Ovary (tissue), 9 donors: Measurements from ENCODE around the gene UTP20. TPM values are rescaled to one million over a fixed set of nuclear protein-coding genes. Genes with fewer than 3 reads are reported as not detected.

Experiments
- DNase-seq, 5 donors: peaks; one replicate each; pipeline ENCODE4 v3.0.0-alpha.2; 2019 to 2020
- H3K27ac ChIP-seq, 2 donors: fragments of 200-600 bp; one replicate each; pipeline versions ENCODE4 v1.5.1 to v1.8.0; 2019 to 2022
- H3K27me3 ChIP-seq: fragments of 200-600 bp; one replicate; pipeline ENCODE4 v1.8.0; 2022
- H3K36me3 ChIP-seq: fragments of 200-600 bp; sonication (generic); one replicate; pipeline ENCODE4 v1.5.1; 2019
- H3K4me1 ChIP-seq: one replicate; pipeline ENCODE4 v1.8.1; 2013; ENCODE audit warnings: mild to moderate bottlenecking, moderate library complexity; ENCODE audit not compliant: insufficient read depth
- H3K4me3 ChIP-seq: fragments of 200-600 bp; sonication (generic); one replicate; pipeline ENCODE4 v1.5.1; 2017
- H3K9me3 ChIP-seq, 2 donors: fragments of 200-600 bp in 1 of 2; sonication (generic) in 1 of 2; one replicate each; pipeline versions ENCODE4 v1.5.1 to v1.8.1; 2013 to 2019; ENCODE audit warnings: mild to moderate bottlenecking in 1 of 2, moderate library complexity in 1 of 2
- CTCF ChIP-seq, 3 donors: fragments of 450-650 bp in 2 of 3; fragments of 200-600 bp in 1 of 3; IDR thresholded peaks; one replicate each; pipeline versions ENCODE4 v1.5.1 to v1.8.0; 2016 to 2022; ENCODE audit warnings: antibody characterized with exemption in 3 of 3, mild to moderate bottlenecking in 1 of 3
- EP300 ChIP-seq: sonication (generic); formaldehyde crosslinking; IDR thresholded peaks from one replicate; pipeline ENCODE4 v1.6.1; 2017; ENCODE audit warnings: antibody characterized with exemption
- POLR2A ChIP-seq: fragments of 450-650 bp; IDR thresholded peaks from one replicate; pipeline ENCODE4 v1.6.1; 2017; ENCODE audit warnings: antibody characterized with exemption, mild to moderate bottlenecking, moderate library complexity
- WGBS, 3 donors: extraction: QIAGEN DNeasy Blood & Tissue Kit in 1 of 3; methylation state at CpG; one replicate each; pipeline versions ENCODE4 v1.1.5 to v1.1.7; 2013 to 2017; 5-methylcytosine and 5-hydroxymethylcytosine counted together
- intact Hi-C, 4 donors: fragments of 100-400 bp; cut with DNase I; formaldehyde crosslinking; loops; one replicate each; pipeline versions ENCODE4 v1.11.0 to v1.15.1; 2022 to 2023
- polyA plus RNA-seq, 2 donors: library from polyadenylated mRNA; stranded (reverse); fragments of 200-250 nt in 1 of 2; fragments of 350-450 nt in 1 of 2; fragmentation: Illumina TruSeq in 1 of 2; extraction: RNeasy Lipid Tissue Mini Kit (QIAGEN cat#74804) in 1 of 2; gene quantifications; one replicate each; pipeline ENCODE4 v1.2.3, GENCODE V29; 2013 to 2014
- total RNA-seq, 7 donors: library from RNA; depleted of rRNA in 2 of 7; stranded (reverse); fragments of >200 nt in 2 of 7; fragmentation: NEBNext Ultra II Directional in 3 of 7; extraction: Animal tissue kit (Norgen Biotek cat#: 25700) in 3 of 7; gene quantifications; one replicate each; pipeline versions ENCODE4 v1.1.0 to v1.2.4, GENCODE V29; 2016 to 2023
- donor health status: DM: no; HTN: no; CAD: no; lungs with moderate emphysema.
- donor health status: DM: no; HTN: no; CAD: no.
- donor health status: Bipolar disorder and iron deficiency.
- donor health status: DM: yes; HTN: yes; CAD: no.
- donor health status: DM: no; HTN: no; CAD: no.
- donor health status: DM: yes; HTN: yes; CAD: no.

The UTP20 gene
- total and polyA plus RNA-seq, 9 donors, result 3.4 to 27.7 (median 14.9) TPM

GRCh38 chr12:101287357-101287756 lies 7.5 kb downstream of the UTP20 start:
- no peak for DNase-seq
- intact Hi-C loops, result no loop called here
- H3K27me3 ChIP-seq, result no peaks in the 10 kb centered on the region
- H3K4me1 ChIP-seq, result no peaks in the 10 kb centered on the region
- WGBS, 3 donors, result 81 to 88% (median 85%) methylated on average over 3 of the region's 3 CpGs
- no peak overlapping the region for H3K4me3 ChIP-seq
- no peak overlapping the region for H3K27ac ChIP-seq
- no peaks in the 10 kb centered on the region for H3K36me3 ChIP-seq
- no peak for TF ChIP-seq POLR2A
- TF ChIP-seq CTCF (IDR thresholded peaks at IDR 0.05), result no peak
- no peak for TF ChIP-seq EP300
- no peaks in the 10 kb centered on the region for H3K9me3 ChIP-seq

- TF ChIP-seq CTCF (IDR thresholded peaks at IDR 0.05) (no peak), EP300 (no peak), POLR2A (no peak)
- DNase-seq, result no peak
- intact Hi-C loops, result no loop called here
- H3K4me1 ChIP-seq, result no peaks in the 10 kb centered on the region
- 91 to 94% (median 94%) methylated on average over 4 of the region's 4 CpGs for WGBS, 3 donors
- H3K4me3 ChIP-seq, result no peak overlapping the region
- H3K27ac ChIP-seq, result no peak overlapping the region
- H3K9me3 ChIP-seq, result no peaks in the 10 kb centered on the region
- no peaks in the 10 kb centered on the region for H3K27me3 ChIP-seq
- no peaks in the 10 kb centered on the region for H3K36me3 ChIP-seq
Measured at GRCh38 chr12:101297661-101298060, 17.8 kb downstream of the UTP20 start.

DNA sequence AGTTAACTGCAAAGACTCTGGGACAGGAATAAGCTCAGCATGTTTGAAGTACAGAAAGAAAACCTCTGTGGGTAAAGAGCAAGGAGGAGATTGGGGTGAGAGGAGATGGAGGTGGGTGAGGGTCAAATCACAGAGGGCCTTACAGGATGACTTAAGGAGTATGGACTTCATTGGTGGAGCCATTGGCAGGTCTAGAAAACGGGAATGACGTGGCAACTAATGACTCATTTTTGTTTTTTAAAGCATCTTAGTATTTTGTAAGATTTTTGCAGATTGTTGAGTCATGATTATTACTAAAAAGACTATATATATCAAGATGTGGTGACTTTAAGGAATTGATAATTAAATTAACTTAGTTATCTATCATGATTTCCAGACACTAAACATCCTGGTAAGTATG lies 18.5 kb downstream of the UTP20 start:
- Histone ChIP-seq H3K36me3 (no peaks in the 10 kb centered on the region), H3K27ac (no peak overlapping the region), H3K27me3 (no peaks in the 10 kb centered on the region), H3K4me3 (no peak overlapping the region), H3K9me3 (no peaks in the 10 kb centered on the region), H3K4me1 (no peaks in the 10 kb centered on the region)
- TF ChIP-seq CTCF (IDR thresholded peaks at IDR 0.05) (no peak), EP300 (no peak), POLR2A (no peak)
- intact Hi-C loops, result no loop called here
- 75 to 84% (median 77%) methylated on average over 2 of the region's 2 CpGs for WGBS, 3 donors
- DNase-seq, result no peak

GRCh38 chr12:101299346-101299745 lies 19.4 kb downstream of the UTP20 start:
- no peaks in the 10 kb centered on the region for H3K4me1 ChIP-seq
- no peak overlapping the region for H3K27ac ChIP-seq
- DNase-seq, result no peak
- TF ChIP-seq CTCF (IDR thresholded peaks at IDR 0.05), result no peak
- no peak for TF ChIP-seq POLR2A
- no peak for TF ChIP-seq EP300
- H3K4me3 ChIP-seq, result no peak overlapping the region
- H3K27me3 ChIP-seq, result no peaks in the 10 kb centered on the region
- WGBS, 3 donors, result 88 to 98% (median 93%) methylated on average over 2 of the region's 2 CpGs
- H3K9me3 ChIP-seq, result no peaks in the 10 kb centered on the region
- no peaks in the 10 kb centered on the region for H3K36me3 ChIP-seq
- intact Hi-C loops, result no loop called here

DNA sequence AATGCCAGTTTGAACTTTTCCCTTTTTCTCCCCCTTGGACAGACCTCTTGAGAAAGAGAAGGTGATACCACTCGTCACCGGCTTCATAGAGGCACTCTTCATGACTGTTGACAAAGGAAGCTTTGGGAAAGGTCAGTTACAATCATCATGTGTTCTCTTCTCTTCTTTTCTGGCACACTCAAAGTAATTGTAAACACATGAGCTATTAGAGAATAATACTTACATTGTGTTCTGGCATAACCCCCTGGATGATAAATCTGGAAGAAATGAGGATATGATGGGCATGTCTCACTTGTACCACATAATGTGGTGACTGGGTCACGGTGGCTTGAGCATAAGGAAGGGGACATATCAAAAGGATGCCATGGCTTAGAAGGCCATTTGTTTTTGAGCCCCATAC lies 20.0 kb downstream of the UTP20 start:
- H3K27me3 ChIP-seq, result no peaks in the 10 kb centered on the region
- intact Hi-C loops, result no loop called here
- DNase-seq, result no peak
- H3K4me3 ChIP-seq, result no peak overlapping the region
- H3K9me3 ChIP-seq, result no peaks in the 10 kb centered on the region
- no peaks in the 10 kb centered on the region for H3K4me1 ChIP-seq
- TF ChIP-seq CTCF (IDR thresholded peaks at IDR 0.05), result no peak
- TF ChIP-seq EP300, result no peak
- TF ChIP-seq POLR2A, result no peak
- no peak overlapping the region for H3K27ac ChIP-seq
- H3K36me3 ChIP-seq, result no peaks in the 10 kb centered on the region
- 93 to 96% (median 93%) methylated on average over 3 of the region's 3 CpGs for WGBS, 3 donors
